LNCaP clone FGC (cell line): Measurements from ENCODE around the gene EPHB1.
"Not testable (repeated sequence)": the region's sequence is repeated elsewhere in the genome, so short reads cannot be mapped to it uniquely, and the experiment has no call there.

ENCODE experiments used
- DNase-seq: peaks from one replicate; pipeline ENCODE4 v3.0.0-alpha.2; 2011; ENCODE audit warnings: low read depth
- H3K4me3 ChIP-seq: 2 replicates; pipeline ENCODE4 v1.5.1; 2011; ENCODE audit warnings: mild to moderate bottlenecking, low read depth, low read length, control low read depth
- CTCF ChIP-seq: IDR thresholded peaks from 2 replicates; pipeline ENCODE4 v1.5.1; 2012; ENCODE audit warnings: mild to moderate bottlenecking; ENCODE audit not compliant: control insufficient read depth, insufficient read depth; ENCODE audit errors: extremely low read depth

The EPHB1 gene

GRCh38 chr3:134776518-134776917, 18.5 kb upstream of the EPHB1 start:
- TF ChIP-seq CTCF: no peak
- no peak for DNase-seq
- H3K4me3 ChIP-seq: no peak overlapping the region

- TF ChIP-seq CTCF: no peak
- DNase-seq: no peak
These were observed 17.7 kb upstream of the EPHB1 start for GRCh38 chr3:134777341-134777740.

GRCh38 chr3:134788283-134788682, 6.8 kb upstream of the EPHB1 start:
- not testable (repeated sequence) for H3K4me3 ChIP-seq, DNase-seq

More at GRCh38 chr3:134777341-134777740, 17.7 kb upstream of the EPHB1 start:
- H3K4me3 ChIP-seq: no peak overlapping the region

DNA sequence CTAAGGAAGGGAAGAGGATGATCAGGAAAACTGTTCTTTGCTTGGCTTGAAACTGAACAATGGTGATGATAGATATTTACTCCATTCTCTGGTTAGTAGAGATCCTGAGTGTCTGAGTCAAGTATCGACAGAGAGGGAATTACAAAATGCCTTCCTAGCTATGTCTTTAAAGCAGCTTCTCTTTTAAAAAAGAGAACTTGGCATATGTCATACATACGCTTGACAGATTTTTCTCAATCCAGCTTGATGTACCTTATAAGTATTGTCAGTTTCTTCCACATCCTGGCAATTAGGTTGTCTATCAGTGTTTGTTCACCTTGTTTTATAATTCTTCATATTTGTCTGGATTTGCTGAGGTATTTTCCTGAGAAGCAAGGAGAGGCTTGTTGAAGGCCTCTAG, 5.0 kb upstream of the EPHB1 start:
- no peak overlapping the region for H3K4me3 ChIP-seq
- TF ChIP-seq CTCF: no peak
- no peak for DNase-seq

DNA sequence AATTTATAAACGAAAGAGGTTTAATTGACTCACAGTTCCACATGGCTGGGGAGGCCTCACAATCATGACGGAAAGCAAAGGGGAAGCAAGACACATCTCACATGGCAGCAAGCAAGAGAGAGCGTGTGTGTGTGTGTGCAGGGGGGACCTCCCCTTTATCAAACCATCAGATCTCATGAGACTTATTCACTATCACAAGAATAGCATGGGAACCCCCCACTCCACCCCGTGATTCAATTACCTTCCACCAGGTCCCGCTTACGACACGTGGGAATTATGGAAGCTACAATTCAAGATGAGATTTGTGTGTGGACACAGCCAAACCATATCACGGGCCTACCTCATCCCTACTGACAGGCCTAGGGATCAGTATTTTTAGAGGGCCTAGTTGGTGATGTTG, 3.1 kb upstream of the EPHB1 start:
- TF ChIP-seq CTCF: no peak
- H3K4me3 ChIP-seq: no peak overlapping the region
- DNase-seq: no peak

DNA sequence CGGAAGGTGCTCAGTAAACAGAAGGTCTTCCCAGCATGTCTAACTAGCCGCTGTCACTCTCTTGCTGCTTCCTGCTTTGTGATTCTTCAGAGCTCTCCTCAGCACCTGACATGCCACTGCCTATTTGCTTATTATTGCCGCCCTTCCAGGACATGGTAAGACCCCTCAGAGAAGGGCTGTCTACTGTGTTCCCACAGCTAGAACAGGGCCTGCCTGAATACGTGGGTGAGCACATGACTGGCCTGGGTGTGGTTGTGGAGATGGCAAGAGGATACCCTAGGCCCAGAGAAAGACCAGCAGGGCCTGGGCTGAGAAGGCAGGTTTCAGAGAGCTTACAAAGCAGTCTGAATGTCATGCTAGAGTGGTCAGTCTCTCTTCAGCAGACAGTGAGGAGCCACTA, 2.4 kb upstream of the EPHB1 start:
- TF ChIP-seq CTCF: no peak
- H3K4me3 ChIP-seq: no peak overlapping the region
- no peak for DNase-seq

GRCh38 chr3:134793562-134793961, 1.5 kb upstream of the EPHB1 start:
- no peak overlapping the region for H3K4me3 ChIP-seq
- DNase-seq: no peak
- no peak for TF ChIP-seq CTCF

DNA sequence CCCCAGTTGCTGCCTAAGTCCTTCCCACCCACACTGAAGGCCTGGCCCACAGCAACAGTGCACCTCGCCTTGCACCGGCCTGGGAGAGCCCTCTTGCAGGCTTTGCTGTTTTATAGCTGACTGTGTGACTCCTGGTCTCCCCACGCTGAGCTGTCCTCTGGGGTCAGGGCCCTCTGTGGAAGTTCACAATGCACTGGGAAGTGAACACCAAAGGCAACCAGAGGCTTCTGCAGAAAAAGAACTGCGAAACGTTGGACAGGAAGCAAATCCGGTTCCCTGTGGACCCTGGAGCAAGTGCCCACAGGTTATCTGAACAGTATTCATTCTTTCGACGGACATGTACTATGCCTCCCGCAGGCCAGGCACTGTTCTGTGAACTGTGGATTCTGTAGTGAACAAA, 737 bp upstream of the EPHB1 start:
- no peak for TF ChIP-seq CTCF
- H3K4me3 ChIP-seq: no peak overlapping the region
- no peak for DNase-seq
